Measurements from ENCODE around the gene AURKAIP1. TPM values are rescaled to one million over a fixed set of nuclear protein-coding genes. Genes with fewer than 3 reads are reported as not detected.
A peak's percentile ranks its signal among the peaks of the same experiment; 100 is the strongest.

Gene AURKAIP1
- total and polyA plus RNA-seq, 9 of the 15 experiments (the other 6 are each of a cell fraction or from before 2014, with no cell fraction given) = 7.8 to 478 (median 92.0) TPM

- TF ChIP-seq PCBP1 (IDR thresholded peaks at IDR 0.05; ENCODE audit: low read depth, low read length, poor library complexity, severe bottlenecking) (no peak), ASH1L (IDR thresholded peaks at IDR 0.05; ENCODE audit: borderline replicate concordance, low read depth, partially characterized antibody) (no peak), GTF2A2 (tag; IDR thresholded peaks at IDR 0.05) (no peak), CHD1 (IDR thresholded peaks at IDR 0.05; ENCODE audit: low read length) (peak; percentile 65), PRMT5 (CRISPR knock-in tag; IDR thresholded peaks at IDR 0.05) (no peak), GATAD2A (IDR thresholded peaks at IDR 0.05) (no peak), ZBTB49 (CRISPR knock-in tag; IDR thresholded peaks at IDR 0.05; ENCODE audit: borderline replicate concordance) (no peak), RERE (CRISPR knock-in tag; IDR thresholded peaks at IDR 0.05; ENCODE audit: borderline replicate concordance) (no peak), ESRRB (CRISPR knock-in tag; IDR thresholded peaks at IDR 0.05; ENCODE audit: borderline replicate concordance) (no peak), SNIP1 (IDR thresholded peaks at IDR 0.05; ENCODE audit: low read depth) (no peak), NUFIP1 (IDR thresholded peaks at IDR 0.05; ENCODE audit: partially characterized antibody) (no peak), PREB (CRISPR knock-in tag; IDR thresholded peaks at IDR 0.05) (no peak), ZBTB34 (CRISPR knock-in tag; IDR thresholded peaks at IDR 0.05) (no peak), MBD2 (IDR thresholded peaks at IDR 0.05; ENCODE audit: borderline replicate concordance, low read depth) (no peak), TGIF2 (CRISPR knock-in tag; IDR thresholded peaks at IDR 0.05) (no peak), TBL1XR1 (IDR thresholded peaks at IDR 0.05; ENCODE audit: low read length in 2 of 2) (0 out of 4 replicates have a peak, but pooled peaks of 1 of the 2 experiments have one; percentile 12), SIN3B (IDR thresholded peaks at IDR 0.05; ENCODE audit: low read depth) (no peak), MIER1 (IDR thresholded peaks at IDR 0.05; ENCODE audit: low read depth) (no peak)
Observed at GRCh38 chr1:1397839-1398523, 23.0 kb upstream of the AURKAIP1 start (continued).

Data from K562 (cell line).